ENCODE results near the gene TFDP1. TPM values are rescaled to one million over a fixed set of nuclear protein-coding genes. Genes with fewer than 3 reads are reported as not detected.

Gene TFDP1, protein sequence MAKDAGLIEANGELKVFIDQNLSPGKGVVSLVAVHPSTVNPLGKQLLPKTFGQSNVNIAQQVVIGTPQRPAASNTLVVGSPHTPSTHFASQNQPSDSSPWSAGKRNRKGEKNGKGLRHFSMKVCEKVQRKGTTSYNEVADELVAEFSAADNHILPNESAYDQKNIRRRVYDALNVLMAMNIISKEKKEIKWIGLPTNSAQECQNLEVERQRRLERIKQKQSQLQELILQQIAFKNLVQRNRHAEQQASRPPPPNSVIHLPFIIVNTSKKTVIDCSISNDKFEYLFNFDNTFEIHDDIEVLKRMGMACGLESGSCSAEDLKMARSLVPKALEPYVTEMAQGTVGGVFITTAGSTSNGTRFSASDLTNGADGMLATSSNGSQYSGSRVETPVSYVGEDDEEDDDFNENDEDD
- 397 and 423 TPM in 2 replicates for total RNA-seq (2014; rRNA removed; shearing (Covaris generic))

DNA sequence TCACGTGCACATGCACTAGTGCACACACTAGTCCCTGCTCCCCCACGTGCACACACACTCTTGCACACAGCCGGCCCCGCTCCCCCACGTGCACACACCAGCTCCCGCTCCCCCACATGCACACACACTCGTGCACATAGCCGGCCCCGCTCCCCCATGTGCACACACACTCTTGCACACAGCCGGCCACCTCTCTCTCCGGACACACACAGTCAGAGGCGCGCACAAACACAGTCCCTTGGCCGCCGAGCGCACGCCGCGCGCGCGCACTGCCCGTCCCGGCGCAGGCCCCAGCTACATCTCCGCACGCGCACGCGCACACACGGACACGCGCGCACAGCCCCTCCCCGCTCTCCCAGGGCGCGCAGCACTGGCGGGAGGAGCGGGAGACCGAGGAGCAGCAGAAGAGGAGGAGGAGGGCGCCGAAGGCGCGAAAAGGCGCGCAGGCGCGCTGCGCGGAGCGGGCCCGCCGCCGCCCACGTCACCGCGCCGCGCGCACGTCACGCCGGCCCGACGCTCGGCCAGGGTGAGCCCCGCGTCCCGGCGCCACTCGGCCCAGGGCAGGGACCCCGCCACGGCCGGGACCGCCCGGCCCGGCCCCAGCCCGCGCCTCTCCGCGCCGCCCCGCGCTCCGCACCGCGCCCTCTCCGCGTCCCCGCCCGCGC lies at the start of gene TFDP1:
TSS of gene TFDP1 (plus strand) at position 549 of the 665 bp plus-strand sequence. CDS start 1,085 bp downstream, outside the sequence.
- no peaks in the 10 kb centered on the region for H3K27me3 ChIP-seq (replicated peaks)
- H3K9me3 ChIP-seq (replicated peaks) = peaks cover 11% of the 10 kb centered on the region
- peaks cover 24% of the 10 kb centered on the region for H3K4me1 ChIP-seq (replicated peaks)
- DNase-seq (ENCODE audit: low read depth in 1 of 2, low spot score in 2 of 2) = peak; percentile 99 to 100
- H3K27ac ChIP-seq = peak within 1 kb of the TSS; percentile 55
- peaks cover 43% of the 10 kb centered on the region for H3K36me3 ChIP-seq
- peak within 1 kb of the TSS; percentile 97 for H3K4me3 ChIP-seq

DNA sequence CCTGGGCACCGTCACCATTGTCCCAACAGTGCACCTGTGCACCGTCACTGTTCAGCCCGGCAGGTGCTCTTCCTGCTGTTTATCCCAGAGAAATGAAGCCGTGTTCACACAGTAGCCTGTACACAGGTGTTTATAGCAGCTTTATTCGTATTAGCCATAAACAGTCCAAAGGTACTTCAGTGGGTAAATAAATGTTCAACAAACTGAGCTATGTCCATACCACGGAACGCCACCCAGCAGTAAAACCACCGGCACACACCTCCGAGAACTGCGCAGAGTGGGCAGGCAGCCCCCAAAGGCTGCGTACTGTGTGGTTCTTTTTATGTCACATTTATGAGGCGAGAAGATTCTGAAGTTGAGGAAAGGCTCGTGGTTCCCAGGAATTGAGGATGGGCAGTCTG lies 49.2 kb upstream of the TFDP1 start:
- no peak overlapping the region for H3K27ac ChIP-seq
- H3K9me3 ChIP-seq (replicated peaks) = no peaks in the 10 kb centered on the region
- H3K4me3 ChIP-seq = no peak overlapping the region
- peaks cover 28% of the 10 kb centered on the region for H3K4me1 ChIP-seq (replicated peaks)
- H3K36me3 ChIP-seq = peaks cover 60% of the 10 kb centered on the region
- no peaks in the 10 kb centered on the region for H3K27me3 ChIP-seq (replicated peaks)
- DNase-seq (ENCODE audit: low read depth in 1 of 2, low spot score in 2 of 2) = no peak

DNA sequence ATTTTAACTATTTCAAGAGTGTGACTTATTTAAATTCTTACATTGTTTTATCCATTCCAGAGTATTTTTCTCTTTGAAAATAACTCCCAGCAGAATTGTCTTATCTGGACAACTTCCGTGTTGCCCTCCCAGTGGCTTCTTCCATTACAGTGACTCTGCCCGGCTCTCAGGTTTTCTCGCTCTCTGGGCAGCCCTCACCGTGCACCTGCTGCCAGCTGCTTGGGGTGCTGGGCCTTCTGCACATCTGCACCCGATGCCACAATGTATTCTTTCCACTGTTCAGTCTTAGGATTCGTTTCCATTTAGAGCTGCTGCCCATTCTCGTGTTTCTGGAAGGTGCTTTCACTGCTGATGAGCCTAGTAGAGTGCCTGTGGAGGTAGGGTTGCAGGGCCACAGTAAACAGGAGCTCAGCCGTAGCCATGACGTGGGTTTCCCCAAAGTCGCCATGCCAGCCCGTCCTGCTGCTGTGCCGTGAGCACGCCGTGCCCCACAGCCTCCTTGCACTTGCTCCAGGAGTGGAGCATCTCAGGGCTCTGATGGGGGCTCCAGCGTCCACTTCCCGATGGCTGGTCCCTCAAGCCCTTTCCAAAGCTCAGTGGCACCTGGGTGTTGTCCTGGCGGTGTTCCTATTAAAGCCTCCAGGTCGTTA lies 48.0 kb upstream of the TFDP1 start:
- Histone ChIP-seq H3K27ac (no peak overlapping the region), H3K4me3 (no peak overlapping the region), H3K9me3 (replicated peaks) (no peaks in the 10 kb centered on the region), H3K27me3 (replicated peaks) (no peaks in the 10 kb centered on the region), H3K36me3 (peaks cover 61% of the 10 kb centered on the region), H3K4me1 (replicated peaks) (peaks cover 27% of the 10 kb centered on the region)
- no peak for DNase-seq (ENCODE audit: low read depth in 1 of 2, low spot score in 2 of 2)

DNA sequence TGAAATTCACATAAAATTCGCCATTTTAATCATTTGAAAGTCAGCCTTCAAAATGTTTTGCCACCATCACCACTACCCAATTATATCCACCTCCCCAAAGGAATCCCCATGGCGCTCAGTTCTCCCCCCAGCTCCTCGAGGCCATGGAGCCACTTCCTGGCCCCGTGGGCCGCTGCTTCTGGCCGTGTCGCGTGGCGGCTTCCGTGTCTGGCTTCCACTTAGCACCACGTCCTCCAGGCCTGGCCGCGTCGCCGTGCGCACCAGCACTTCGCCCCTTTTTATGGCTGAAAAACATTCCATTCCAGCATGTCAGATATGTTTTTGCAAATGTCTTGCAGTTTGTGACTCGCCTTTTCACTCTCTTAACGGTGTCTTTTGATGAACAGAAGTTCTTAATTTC lies 47.3 kb upstream of the TFDP1 start:
- peaks cover 22% of the 10 kb centered on the region for H3K4me1 ChIP-seq (replicated peaks)
- H3K36me3 ChIP-seq = peaks cover 57% of the 10 kb centered on the region
- H3K4me3 ChIP-seq = no peak overlapping the region
- H3K27me3 ChIP-seq (replicated peaks) = no peaks in the 10 kb centered on the region
- no peak for DNase-seq (ENCODE audit: low read depth in 1 of 2, low spot score in 2 of 2)
- H3K27ac ChIP-seq = no peak overlapping the region
- H3K9me3 ChIP-seq (replicated peaks) = no peaks in the 10 kb centered on the region

DNA sequence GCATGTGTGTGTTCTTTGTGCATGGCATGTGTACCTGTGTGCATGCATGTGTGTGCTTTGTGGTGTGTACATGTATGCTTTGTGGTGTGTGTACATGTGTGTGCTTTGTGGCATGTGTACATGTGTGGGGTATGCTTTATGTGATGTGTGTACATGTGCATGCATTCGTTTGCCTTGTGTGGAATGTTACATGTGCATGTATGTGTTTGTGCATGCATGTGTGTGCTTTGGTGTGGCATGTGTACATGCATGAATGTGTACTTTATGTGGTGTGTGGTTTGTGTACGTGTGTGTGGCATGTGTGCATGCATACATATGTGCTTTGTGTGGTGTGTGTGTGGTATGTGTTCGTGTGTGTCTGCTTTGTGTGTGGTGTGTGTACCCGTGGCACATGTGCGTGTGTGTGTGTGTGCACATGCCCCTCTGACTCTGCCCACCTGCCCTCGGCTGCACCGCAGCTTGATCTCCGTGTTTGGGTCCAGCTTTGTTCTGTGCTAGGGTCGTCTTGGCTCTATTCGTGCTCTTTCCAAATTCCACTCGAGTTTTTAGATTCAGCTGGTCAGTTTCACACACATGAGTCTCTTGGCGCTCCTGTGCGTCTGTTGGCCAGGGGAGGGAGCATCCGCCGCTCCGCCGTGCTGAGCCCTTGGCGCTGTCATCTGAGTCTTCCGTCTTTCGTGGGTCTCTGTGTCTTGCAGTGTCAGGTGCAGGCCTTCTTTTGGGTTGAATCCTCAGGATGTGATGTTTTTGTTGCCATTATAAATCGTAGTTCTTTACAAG lies 46.5 kb upstream of the TFDP1 start:
- Histone ChIP-seq H3K9me3 (replicated peaks) (peaks cover 5% of the 10 kb centered on the region; the same call in 1 of the 2 replicates), H3K36me3 (peaks cover 62% of the 10 kb centered on the region), H3K27ac (no peak overlapping the region), H3K4me1 (replicated peaks) (peaks cover 18% of the 10 kb centered on the region), H3K4me3 (no peak overlapping the region), H3K27me3 (replicated peaks) (no peaks in the 10 kb centered on the region)
- no peak for DNase-seq (ENCODE audit: low read depth in 1 of 2, low spot score in 2 of 2)

DNA sequence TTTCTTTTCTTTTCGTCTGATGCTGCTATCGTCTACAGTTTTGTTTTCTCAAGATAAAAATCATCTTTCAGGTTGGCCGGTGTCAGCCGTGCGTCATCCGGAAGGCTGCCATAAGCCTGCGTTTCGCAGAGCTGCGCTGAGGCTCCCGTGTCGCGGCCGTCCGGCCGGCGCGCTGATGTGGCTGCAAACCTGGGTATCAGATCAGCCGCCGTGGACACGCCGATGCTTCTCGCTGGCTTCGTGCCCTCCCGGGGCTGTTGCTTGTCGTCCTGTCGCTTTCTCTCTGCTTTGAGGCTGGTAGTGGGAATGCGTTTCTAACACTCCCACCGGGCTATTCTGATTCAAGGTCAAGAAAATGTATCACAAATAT lies 45.9 kb upstream of the TFDP1 start:
- peaks cover 12% of the 10 kb centered on the region for H3K4me1 ChIP-seq (replicated peaks)
- peaks cover 62% of the 10 kb centered on the region for H3K36me3 ChIP-seq
- H3K27me3 ChIP-seq (replicated peaks) = no peaks in the 10 kb centered on the region
- peaks cover 5% of the 10 kb centered on the region for H3K9me3 ChIP-seq (replicated peaks)
- DNase-seq (ENCODE audit: low read depth in 1 of 2, low spot score in 2 of 2) = no peak
- H3K27ac ChIP-seq = no peak overlapping the region
- H3K4me3 ChIP-seq = no peak overlapping the region

DNA sequence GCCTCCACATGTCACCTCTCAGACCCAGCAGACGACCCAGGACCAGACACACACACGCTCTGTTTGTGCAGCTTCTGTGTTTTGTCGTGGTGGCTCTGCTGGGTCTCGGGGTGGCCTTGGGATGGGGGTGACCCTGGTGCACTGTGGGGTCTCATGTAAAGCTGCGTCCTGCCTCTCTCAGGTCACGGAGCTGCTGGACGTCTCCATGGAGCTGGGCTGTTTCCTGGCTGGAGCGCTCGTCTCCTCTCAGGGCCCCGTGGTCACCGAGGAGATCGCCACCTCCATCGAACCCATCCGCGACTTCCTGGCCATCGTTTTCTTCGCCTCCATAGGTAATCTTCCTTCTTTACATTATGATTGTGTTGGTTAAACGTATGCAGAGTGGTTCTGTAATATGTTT lies 45.4 kb upstream of the TFDP1 start:
- Histone ChIP-seq H3K36me3 (peaks cover 64% of the 10 kb centered on the region), H3K9me3 (replicated peaks) (peaks cover 5% of the 10 kb centered on the region), H3K27me3 (replicated peaks) (no peaks in the 10 kb centered on the region), H3K4me1 (replicated peaks) (peaks cover 8% of the 10 kb centered on the region; the same call in 1 of the 2 replicates), H3K27ac (no peak overlapping the region), H3K4me3 (no peak overlapping the region)
- no peak for DNase-seq (ENCODE audit: low read depth in 1 of 2, low spot score in 2 of 2)

DNA sequence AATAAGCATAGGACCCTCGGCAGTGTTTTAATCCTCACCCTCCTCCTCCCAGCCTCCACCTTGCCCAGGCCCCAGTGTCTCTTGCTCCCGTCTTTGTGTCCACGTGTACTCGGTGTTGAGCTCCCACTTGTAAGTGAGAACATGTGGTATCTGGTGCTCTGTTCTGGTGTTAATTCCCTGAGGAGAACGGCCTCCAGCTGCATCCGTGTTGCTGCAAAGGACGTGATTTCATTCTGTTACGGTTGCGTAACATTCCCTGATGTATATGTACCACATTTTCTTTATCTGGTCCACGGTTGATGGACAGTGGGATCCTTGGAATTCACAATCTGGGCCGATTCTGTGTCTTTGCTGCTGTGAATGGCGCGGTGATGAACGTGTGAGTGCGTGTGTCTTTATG lies 44.7 kb upstream of the TFDP1 start:
- Histone ChIP-seq H3K27me3 (replicated peaks) (no peaks in the 10 kb centered on the region), H3K36me3 (peaks cover 63% of the 10 kb centered on the region), H3K4me1 (replicated peaks) (peaks cover 2% of the 10 kb centered on the region), H3K9me3 (replicated peaks) (peaks cover 5% of the 10 kb centered on the region), H3K27ac (no peak overlapping the region), H3K4me3 (no peak overlapping the region)
- DNase-seq (ENCODE audit: low read depth in 1 of 2, low spot score in 2 of 2) = no peak

DNA sequence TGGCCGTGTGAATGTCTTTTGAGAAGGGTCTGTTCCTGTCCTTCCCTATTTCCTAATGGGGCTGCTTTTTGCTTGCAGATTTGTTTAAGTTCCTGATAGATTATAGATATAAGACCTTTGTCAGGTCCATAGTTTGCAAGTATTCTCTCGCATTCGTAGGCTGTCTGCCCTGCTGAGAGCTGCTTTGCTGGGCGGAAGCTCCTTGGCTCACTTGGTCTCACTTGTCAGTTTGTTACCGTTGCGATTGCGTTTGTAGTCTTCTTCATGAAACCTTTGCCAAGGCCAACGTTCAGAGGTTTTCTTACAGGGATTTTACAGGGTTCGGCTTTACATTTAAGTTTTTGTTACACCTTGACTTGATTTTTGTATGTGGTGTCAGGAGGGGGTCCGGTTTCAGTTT lies 44.0 kb upstream of the TFDP1 start:
- no peak for DNase-seq (ENCODE audit: low read depth in 1 of 2, low spot score in 2 of 2)
- Histone ChIP-seq H3K36me3 (peaks cover 61% of the 10 kb centered on the region), H3K4me3 (no peak overlapping the region), H3K9me3 (replicated peaks) (peaks cover 5% of the 10 kb centered on the region), H3K27me3 (replicated peaks) (no peaks in the 10 kb centered on the region), H3K4me1 (replicated peaks) (peaks cover 3% of the 10 kb centered on the region; the same call in 1 of the 2 replicates), H3K27ac (no peak overlapping the region)

DNA sequence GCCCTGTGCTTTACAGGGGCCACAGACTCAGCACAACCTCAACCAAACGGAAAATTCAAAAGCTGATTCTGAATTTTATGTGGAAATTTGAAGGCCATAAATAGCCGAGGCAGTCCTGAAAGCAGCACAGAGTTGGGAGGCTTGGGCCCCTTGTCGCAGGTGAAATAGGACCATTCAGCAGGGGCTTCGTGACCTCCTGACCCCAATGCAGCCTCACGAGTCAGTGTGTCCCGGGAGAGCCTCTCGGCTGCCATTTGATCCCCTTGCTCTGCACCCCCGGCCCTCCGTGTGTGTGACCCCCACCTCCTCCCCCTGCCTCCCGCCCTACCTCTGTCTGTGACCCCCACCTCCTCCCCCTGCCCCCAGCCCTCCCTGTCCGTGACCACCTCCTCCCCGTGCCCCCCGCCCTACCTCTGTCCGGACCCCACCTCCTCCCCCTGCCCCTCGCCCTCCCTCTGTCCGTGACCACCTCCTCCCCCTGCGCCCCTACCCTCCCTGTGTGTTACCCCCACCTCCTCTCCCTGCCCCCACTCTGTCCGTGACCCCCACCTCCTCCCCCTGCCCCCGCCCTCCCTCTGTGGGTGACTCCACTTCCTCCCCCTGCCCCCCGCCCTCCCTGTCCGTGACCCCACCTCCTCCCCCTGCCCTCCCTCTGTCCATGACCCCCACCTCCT lies 41.7 kb upstream of the TFDP1 start:
- H3K4me1 ChIP-seq (replicated peaks) = peaks cover 3% of the 10 kb centered on the region; the same call in 1 of the 2 replicates
- no peak overlapping the region for H3K4me3 ChIP-seq
- H3K27me3 ChIP-seq (replicated peaks) = no peaks in the 10 kb centered on the region
- peaks cover 5% of the 10 kb centered on the region for H3K9me3 ChIP-seq (replicated peaks)
- no peak for DNase-seq (ENCODE audit: low read depth in 1 of 2, low spot score in 2 of 2)
- H3K27ac ChIP-seq = no peak overlapping the region
- H3K36me3 ChIP-seq = peaks cover 47% of the 10 kb centered on the region

DNA sequence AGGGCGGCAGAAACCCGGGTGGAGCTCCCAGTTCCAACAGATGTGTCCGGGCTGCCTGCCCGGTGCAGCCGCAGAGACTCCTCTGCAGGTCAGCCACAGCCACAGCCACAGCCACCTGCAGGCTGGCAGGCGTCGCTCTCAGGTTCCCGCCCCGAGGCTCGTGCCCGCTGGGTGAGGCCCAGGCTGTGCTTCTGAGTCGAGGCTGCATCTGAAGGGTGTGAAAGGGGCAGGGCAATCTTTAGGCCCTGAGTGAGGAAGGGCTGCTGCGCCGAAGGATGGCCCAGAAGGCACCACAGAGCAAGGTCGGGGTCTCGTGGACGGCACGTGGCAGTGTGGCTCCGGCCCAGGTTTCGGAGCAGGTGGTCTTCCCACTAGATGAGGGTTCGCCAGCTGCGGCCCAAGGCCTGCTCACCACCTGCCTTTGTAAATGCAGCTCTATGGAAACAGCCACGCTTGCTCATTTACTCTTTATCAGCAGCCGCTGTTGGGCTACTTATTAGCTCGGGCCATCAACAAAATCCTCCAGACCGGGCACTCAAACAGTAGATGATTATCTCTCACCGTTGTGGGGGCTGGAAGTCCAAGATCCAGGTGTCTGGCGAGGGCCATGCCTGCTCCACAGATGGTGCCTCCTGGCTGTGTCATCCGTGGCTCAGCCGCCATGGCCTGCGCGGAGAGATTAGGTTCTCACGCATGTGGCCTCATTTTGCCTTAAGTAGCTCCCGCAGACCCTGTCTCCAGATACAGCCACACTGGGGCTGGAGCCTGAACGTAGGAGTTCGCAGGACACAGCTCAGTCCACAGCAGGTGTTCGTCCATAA lies 40.3 kb upstream of the TFDP1 start:
- H3K27me3 ChIP-seq (replicated peaks) = no peaks in the 10 kb centered on the region
- peaks cover 3% of the 10 kb centered on the region; the same call in 1 of the 2 replicates for H3K4me1 ChIP-seq (replicated peaks)
- peaks cover 5% of the 10 kb centered on the region for H3K9me3 ChIP-seq (replicated peaks)
- H3K27ac ChIP-seq = no peak overlapping the region
- H3K36me3 ChIP-seq = peaks cover 44% of the 10 kb centered on the region
- H3K4me3 ChIP-seq = no peak overlapping the region
- no peak for DNase-seq (ENCODE audit: low read depth in 1 of 2, low spot score in 2 of 2)

DNA sequence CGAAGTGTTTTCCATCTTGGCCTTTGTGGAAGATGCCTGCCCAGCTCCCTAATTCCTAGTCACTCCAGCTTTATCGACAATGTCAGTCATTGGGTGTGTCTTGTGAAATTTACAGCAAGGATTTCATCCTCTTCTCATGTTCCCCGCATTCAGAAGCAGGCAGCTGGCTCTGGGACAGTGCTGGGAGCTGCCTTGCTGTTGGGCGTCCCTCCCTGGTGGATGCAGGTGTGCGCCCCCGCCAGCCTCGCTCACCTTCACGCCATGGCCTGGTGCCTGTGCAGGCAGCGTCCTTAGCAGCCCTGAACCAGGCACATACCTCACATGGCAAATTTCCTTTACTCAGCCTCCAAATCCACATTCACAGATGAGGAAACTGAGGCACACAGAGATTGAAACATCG lies 39.7 kb upstream of the TFDP1 start:
- no peaks in the 10 kb centered on the region for H3K27me3 ChIP-seq (replicated peaks)
- peak in 1 of 2 experiments; percentile 43 for DNase-seq (ENCODE audit: low read depth in 1 of 2, low spot score in 2 of 2)
- no peak overlapping the region for H3K4me3 ChIP-seq
- H3K27ac ChIP-seq = no peak overlapping the region
- H3K36me3 ChIP-seq = peaks cover 39% of the 10 kb centered on the region
- H3K4me1 ChIP-seq (replicated peaks) = peaks cover 3% of the 10 kb centered on the region; the same call in 1 of the 2 replicates
- H3K9me3 ChIP-seq (replicated peaks) = peaks cover 5% of the 10 kb centered on the region
